HG03159 (cell line): ENCODE data around the gene RNF187.

Experiments used
- ATAC-seq: cut with Tn5 transposase; IDR thresholded peaks from one replicate; pipeline ENCODE4 v1.9.1; 2021; ENCODE audit warnings: mild to moderate bottlenecking, moderate library complexity; ENCODE audit not compliant: unreplicated experiment

RNF187 gene

DNA sequence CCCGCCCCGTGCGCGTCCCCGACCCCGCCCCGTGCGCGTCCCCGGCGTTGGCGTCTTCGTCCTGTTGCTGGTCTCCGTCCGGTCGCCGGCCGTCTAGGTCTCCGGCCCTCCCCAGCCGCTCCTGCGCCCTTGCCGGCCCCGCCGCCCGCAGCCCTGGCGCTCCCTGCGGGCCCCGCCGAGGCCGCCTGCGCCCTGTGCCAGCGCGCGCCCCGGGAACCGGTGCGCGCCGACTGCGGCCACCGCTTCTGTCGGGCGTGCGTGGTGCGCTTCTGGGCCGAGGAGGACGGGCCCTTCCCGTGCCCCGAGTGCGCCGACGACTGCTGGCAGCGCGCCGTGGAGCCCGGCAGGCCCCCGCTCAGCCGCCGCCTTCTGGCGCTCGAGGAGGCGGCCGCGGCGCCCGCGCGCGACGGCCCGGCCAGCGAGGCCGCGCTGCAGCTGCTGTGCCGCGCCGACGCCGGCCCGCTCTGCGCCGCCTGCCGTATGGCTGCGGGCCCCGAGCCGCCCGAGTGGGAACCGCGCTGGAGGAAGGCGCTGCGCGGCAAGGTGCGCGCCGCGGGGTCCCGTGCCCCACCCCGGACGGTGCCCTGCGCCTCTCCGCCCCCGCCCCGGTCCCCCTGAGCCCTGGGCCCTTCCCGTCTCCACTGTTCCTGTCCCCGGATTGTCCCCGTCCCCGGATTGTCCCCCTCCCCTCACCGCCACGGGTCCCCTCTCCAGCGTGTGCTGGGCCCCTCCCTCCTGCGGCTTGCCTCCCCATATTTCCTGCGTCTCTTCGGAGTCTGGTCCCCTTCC, at the start of gene RNF187:
RNF187 (plus strand) TSS at position 47 of the 789 bp plus-strand sequence.
- ATAC-seq, result peak; percentile 41

DNA sequence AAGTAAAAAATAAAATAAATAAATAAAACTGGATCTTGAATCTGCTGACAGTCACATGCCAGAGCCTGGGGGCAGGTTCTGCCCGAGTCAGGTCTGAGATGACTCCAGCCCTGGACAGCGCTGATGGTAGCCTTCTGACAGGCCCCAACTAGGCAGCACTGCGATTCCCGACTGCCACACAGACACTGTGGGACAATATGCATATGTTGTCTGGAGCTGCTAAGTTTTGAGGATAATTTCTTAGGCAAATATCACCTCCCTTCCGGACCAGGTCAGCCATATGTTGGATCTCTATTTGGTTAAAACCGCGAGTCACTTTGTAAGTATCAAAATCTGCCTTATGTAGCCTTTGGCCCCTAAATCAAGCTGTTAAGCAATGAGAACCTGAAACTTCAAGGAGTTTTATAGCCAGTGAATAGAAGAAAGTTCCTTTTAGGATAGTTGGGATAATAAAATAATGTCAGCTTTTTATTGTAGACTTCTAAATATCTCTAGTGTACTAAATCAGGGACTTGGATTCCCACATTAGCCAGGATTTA, 49.7 kb upstream of the RNF187 start:
- no peak for ATAC-seq

DNA sequence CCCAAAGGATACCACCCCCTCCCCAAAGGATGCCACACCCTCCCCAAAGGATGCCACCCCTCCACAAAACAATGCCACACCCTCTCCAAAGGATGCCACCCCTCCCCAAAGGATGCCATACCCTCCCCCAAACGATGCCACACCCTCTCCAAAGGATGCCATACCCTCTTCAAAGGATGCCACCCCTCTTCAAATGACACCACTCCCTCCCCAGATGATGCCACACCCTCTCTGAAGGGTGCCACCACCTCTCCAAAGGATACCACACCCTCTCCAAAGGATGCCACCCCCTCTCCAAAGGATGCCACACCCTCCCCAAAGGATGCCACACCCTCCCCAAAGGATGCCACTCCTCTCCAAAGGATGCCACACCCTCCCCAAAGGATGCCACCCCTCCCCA, 48.9 kb upstream of the RNF187 start:
- no peak for ATAC-seq

DNA sequence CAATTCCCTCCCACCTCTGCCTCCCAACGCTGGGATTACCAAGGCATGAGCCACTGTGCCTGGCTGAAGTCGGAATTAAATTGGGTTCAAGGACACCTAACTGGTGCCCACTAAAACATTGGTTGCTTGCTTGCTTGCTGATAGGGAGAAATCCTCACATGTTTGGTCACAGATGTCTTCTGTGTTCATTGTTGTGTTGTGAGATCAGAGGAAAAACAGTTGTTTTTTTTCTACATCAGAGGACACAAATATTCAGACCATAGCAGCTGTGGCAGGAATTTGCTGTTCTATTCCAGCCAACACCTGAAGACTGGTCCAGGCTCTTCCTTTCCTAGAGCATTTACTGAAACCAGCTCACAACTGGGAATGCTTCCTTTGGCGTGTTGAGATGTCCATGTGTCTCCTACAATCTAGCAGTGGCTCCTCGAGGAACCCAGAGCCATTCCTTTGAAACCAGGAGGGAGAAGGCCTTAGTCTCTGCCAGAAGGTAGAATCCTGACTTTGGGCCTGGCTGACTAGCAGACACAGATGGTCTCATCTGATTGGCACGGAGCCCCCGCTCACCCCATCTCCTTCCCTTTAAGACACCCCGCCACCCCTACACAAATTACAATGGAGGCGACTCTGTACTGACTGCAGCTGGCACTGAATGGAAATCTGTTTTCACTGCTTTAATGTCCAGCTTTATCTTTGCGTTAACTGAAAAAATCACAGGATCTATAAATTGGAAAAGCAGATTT, 46.3 kb upstream of the RNF187 start:
- no peak for ATAC-seq

DNA sequence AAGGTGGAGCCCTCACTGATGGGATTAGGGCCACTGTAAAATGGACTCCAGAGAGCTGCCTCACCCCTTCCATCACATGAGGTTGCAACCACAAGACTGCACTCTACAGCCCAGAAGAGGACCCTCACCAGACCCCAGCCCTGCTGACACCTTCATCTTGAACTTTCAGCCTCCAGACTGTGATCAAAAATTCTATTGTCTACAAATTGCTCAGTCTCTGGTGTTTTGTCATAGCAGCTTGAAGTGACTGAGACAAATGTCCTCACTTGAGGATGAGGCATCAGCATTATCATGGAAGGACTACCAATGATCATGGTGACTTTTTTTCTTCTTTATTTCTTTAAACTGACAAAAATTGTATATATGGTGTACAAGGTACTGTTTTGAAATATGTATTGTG, 43.8 kb upstream of the RNF187 start:
- ATAC-seq, result no peak

DNA sequence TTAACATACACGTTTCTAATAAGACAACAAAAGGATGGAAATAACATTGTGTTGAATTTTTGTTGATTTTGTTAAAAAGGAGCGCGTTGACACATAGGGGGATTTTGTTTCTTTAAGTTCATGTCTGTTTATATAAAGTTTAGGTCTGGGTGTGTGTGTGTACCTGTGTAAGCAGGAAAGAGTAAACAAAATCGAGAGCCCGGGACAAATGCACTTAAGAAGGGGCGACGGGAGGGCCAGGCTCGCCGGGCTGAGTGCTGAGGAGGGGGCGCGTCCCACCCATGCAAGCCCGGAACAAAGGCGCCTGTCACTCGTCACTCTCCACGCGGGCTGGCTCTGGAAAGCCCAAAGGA, 41.7 kb upstream of the RNF187 start:
- no peak for ATAC-seq

DNA sequence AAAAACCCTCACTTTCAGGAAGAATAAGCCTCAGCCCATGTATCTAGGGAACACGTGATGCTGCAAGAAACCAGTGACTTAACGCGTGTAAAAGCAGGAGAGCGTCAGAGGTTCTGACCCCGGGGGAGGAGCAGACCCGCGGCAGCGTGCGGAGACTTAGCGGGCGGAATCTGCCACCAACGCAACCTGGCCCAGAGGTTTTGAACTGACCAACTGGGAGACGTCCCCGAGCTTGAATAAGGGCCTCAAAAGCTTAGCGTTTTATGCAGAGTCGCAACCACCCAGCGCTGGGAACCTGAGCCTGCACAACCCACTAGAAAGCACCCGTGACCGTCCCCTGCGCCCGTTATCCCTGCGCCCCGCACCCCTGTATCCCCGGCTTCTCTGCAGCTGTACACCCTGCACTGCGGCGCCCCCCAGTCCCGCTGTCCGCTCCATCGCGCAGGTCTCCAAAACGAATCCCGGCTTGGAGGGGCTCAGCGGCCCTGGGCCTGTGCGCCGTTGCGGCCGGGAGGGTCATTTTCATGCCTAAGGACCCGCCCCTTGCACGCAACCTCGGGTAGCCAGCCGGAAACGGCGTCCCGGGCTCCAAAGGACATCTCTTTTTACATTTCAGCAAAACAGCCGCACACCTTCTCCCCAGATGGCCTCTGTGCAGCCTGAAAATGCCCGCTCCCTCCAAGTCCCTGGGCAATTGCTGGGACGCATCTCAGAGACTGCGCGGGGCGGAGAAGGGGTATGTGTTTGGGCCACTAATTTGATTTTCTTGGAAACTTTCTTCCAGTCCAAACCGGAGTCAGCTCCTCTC, 41.1 kb upstream of the RNF187 start:
- ATAC-seq, result no peak

DNA sequence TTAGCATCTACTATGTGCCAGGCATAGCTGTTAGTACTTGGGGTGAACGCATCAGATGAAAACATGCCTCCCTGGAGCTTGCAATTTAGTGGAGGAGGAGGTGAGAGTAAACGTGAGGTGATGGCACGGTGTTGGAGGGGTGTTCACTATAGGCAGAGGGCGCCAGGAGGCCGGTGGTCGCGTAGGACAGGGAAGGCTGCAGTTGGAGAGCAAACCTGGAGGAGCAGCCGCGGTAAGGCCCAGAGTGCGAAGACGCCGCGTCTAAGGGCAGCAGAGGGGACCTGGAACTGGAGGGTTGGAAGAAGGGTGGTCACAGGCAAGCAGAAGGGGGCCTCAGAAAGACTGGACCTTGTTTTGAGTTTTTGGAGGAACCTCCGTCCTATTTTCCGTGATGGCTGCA, 40.3 kb upstream of the RNF187 start:
- ATAC-seq, result no peak

DNA sequence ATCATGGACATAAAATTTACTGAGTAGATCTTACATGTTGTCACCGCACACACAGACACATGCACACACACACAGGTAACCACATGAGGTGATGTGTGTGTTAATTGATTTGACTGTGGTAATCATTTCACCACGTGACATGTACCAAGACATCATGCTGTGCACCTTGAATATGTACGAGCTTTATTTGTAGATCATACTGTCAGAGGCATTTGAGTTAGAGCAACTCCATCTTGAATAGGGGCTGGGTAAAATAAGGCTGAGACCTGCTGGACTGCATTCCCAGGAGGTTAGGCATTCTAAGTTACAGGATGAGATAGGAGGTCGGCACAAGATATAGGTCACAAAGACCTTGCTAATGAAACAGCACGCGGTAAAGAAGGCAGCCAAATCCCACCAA, 38.8 kb upstream of the RNF187 start:
- ATAC-seq, result no peak

DNA sequence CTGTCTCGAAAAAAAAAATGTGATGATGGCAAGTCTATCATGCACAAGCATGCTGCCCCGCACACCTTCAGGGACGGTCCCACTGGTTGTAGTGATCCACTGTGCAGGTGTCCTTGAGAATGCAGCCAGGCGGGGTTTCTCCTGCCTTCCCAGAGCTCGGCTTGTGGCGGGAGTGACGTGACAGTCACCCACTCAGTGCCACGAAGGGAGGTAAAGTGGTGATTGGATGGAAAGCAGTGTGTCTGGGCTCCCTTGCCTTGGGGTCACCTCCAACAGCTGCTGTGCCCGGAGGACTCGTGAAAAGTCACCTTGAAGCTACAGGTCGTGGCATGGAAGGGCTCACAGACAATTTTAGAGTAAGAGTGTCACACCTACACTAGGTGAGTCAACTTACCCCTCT, 37.0 kb upstream of the RNF187 start:
- no peak for ATAC-seq

DNA sequence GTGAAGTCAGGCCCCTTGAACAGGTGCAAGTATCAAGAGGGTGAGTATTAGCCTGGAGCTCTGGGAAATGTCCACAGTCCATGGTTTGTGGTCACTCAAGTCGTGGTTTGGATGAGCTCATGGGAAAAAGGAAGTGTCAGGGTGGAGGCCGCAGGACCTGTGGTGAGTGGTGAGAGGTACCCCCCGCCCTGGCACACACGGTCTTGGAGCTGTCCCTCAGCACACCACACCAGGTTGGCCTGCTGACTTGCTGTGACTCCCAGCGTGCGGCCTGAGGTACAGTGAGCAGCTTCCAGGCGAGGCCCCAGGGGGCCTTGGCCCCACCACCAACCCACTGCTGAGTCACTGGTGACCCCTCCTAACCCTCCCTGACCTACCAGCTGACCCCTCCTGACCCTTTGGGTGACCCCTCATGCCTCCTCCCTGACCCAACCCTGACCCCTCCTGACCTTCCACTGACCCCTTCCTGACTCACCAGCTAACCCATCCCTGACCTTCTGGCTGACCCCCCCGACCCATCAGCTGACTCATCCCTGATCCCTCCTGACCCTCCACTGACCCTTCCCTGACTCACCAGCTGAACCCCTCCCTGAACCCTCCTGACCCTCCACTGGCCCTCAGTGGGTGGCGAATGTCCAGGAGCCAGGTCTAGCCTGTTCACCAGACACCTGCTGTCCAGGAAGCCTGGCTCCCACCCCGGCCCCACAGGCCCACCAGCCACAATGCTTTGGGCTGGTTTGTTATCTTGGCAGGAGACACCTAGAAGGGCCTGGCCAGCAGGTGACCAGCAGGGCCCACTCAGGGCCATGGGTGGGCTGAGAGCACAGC, 34.8 kb upstream of the RNF187 start:
- no peak for ATAC-seq

DNA sequence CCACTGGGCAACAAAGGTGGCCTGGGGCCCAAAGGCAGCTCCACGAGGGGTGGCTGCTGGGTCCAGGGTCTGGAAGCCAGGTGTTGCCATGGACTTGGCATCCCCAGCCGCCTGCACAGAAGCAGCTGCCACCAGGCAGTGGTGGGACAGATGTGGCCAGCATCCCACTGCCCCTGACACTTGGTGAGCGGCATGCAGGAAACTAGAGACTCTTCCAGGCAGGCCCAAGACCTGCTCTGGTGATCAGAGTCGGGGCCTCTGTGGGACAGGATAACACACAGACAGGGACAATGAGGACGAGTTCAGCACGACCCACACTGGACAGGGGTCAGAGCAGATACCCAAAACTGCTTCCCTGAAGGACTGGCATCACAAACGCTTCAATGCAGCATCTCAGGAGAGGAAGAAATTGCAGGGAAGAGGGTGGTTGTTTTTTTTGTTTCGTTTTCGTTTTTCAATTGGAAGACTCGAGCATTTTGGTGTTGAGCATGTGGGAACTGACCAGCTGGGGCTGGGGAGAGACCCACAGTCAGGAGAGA, 34.1 kb upstream of the RNF187 start:
- no peak for ATAC-seq

DNA sequence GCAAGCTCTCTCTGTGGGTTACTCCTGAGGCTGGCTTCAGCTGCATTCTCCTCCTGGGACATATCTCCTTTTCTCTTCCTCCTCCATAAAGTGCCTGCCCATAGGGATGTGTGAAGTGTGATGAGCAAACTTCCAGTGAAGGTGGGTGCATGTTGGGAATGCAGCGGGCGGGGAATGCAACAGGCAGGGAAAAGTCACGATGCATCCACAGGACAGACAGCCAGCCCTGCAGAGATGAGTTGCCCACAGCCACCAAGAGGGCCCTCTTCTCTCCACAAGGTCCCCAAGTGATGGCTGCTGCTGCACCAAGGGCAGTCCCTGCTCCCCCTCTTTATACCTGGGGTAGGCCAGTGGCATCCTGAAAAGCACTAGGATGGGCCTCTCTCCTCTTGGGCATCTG, 33.6 kb upstream of the RNF187 start:
- no peak for ATAC-seq

DNA sequence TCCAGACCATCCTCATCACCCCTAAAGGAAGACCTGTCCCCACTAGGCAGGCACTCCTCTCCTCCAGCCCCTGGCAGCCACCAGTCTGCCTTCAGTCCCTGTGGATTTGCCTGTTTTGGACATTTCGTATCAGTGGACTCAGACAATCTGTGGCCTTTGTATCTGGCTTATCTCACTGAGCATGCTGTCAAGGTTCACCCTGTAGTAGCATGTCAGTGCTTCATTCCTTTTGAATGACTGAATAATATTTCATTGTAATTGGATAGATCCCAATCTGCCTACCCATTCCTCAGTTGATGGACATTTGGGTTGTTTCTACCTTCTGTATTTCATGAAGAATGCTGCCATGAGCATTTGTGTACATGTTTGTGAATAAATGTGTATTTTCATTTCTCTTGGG, 32.9 kb upstream of the RNF187 start:
- ATAC-seq, result no peak

DNA sequence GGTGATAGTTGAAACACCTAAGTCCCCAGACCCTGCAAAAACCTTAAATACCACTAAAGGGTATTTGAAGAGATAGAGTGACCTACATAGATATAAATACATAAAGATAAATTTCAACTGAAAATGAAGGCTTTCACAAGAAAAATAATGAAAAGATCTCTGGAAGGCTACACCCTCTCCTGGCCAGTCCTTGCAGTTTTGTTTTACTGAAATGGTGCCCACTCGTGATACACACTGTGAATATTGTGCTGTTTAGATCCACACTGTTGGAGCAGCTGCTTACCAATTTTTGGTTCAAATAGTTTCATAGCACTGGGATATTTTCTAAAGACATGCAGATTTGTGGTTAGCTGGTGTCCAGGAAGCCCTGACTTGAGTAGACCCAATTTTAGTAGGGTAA, 31.5 kb upstream of the RNF187 start:
- ATAC-seq, result no peak

DNA sequence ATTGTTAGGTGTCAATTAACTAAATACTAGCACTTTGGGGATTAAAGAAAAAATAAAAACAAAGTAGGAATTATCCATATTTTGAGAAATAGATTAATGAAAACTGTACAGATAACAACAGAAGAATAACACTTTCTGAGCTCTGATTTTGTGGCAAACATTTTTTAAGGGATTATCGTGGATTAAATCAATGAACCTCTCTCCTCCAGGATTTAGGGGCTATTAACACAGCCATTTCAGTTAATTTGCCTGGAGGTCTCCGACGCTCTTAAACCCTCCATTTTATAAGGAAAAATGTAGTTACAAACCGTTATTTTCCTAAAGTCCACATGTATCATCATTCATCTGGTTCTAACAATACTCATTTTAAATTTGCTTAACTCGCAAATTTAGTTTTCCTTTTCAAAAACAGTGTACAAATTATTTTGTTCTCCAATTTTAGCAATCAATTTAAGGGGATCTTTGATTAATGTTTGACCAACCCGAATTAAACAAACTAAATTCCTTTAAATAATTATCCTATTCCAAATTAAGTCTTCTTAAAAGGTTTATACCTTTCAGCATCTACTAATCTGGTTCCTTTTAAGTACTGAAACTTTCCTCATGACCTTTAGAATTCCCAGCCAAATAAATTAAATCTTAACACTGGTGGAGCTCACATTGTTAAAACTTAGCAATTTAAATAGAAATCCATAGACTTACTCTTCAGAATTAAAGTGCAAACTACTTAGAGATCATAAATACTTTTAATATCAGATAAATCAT, 30.7 kb upstream of the RNF187 start:
- no peak for ATAC-seq

DNA sequence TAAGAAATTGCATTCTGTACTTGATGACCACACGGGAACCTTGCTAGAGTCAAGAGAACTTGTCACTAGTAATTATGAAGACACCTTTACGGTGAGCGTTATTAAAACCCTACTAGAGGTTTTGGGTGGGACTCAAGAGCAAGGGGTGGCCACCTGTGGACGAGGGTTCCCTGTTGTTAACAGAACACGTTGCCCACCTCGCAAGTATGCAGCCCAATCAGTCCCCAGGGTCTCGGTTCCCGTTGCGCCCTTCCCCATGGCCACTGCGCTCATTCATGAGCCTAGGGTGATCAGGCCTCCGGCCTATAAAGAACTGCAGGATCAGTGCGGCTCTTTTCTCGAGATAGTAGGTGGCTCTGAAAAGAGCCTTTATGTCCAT, 30.2 kb upstream of the RNF187 start:
- no peak for ATAC-seq

DNA sequence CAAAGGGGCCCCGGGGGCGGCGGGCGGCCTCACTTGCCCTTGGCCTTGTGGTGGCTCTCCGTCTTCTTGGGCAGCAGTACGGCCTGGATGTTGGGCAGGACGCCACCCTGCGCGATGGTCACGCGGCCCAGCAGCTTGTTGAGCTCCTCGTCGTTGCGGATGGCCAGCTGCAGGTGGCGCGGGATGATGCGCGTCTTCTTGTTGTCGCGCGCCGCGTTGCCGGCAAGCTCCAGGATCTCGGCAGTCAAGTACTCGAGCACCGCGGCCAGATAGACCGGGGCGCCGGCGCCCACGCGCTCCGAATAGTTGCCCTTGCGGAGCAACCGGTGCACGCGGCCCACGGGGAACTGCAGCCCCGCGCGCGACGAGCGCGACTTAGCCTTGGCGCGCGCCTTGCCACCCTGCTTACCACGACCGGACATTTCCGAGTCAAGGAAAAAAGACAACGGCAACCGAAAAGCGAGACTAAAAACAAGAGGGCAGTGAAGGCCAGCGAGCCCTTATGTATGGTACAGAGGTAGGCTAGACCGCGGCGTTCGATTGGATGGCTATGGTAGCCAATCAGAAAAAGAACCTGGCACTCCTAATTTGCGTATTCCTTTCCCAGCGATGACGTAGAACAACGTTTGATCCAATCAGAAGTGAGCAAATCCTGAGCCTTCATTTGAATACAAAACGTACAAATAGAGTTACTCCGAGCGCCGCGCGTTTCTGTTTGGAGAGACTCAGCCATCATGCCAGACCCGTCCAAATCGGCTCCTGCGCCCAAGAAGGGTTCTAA, 29.6 kb upstream of the RNF187 start:
- peak; percentile 79 for ATAC-seq
